A549 treated with AZD2906 at 1 μM for 4 hours (cell line): ENCODE results near the gene PSMD8. TPM values are rescaled to one million over a fixed set of nuclear protein-coding genes. Genes with fewer than 3 reads are reported as not detected.

ENCODE experiments used
- total RNA-seq: library from RNA; stranded (reverse); fragments of 200-300 nt; extraction: Qiagen RNA extraction; gene quantifications from 5 replicates; pipeline ENCODE4 v1.2.3, GENCODE V29; 2022

Gene PSMD8
- 460 to 520 TPM (median 485 TPM) in 5 replicates for total RNA-seq

DNA sequence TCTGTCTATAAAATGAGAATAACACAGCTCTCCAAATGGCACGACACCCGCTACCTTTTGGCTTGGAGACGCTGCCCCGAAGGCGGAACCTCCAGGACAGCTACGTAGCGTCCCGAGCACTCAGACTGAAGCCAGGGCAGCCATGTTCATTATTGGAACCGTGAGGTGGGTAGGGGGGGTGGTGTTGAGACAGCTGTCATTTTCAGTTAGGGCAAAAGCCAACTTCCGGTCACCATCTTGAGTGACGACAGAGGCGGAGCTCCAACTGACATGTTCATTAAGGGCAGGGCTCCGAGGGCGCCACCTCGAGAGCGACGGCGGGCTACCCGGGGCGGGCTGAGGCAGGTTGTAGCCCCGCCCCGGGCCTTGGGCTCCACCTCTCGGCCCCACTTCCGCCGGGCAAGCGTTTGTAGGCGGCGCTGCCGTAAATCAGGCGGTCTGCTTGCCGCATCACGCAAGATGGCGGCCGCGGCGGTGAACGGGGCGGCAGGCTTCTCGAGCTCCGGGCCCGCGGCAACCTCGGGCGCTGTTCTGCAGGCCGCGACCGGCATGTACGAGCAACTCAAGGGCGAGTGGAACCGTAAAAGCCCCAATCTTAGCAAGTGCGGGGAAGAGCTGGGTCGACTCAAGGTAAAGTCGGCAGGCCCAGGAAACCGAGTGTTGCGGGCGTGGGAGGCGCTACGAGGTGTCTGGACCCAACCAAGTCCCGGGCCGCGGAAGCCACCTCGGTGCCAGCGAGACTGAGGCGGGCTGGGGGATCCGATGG lies at the start of gene PSMD8:
Gene PSMD8 (plus strand): TSS at position 240 of the 766 bp plus-strand sequence. CDS start 31 bp downstream, at position 271.

DNA sequence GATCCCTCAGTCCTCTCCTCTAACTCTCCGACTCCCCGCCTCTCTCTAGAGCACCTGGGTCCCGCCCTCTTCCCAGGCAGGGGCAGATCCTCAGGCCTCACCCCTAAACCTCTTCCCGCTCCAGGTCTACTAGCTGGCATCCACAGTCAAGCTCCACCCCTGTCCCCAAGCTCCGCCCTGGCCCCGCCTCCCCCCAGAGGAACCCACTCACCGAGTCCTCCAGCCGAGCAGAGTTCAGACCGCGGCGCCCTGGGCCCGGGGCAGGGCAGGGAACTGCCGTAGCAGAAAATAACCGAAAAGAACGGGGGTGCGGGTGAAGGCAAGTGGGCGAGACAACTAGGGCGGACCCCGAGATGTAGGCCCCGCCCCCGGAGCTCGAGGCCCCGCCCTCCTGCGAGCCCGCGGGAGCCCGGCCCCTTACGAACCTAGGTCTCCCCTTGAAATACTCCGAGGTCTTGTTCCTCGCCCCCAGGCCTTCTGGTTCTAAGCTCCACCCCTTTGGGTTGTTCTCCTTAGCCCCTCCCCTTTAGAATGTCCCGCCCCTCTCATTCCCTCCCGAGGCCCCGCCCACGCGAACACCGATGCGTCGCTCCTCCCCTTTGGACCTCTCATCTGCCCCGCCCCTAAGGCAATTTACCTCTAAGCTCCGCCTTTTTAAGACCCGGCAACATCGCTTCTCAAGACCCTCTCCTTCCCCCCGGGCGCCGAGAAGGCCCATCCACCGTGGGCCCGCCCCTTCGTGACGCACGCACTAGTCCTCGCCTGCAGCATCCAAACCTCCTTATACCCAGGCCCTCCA lies 13.4 kb downstream of the PSMD8 start, which contains the start of gene GGN:
Gene GGN (minus strand): TSS at position 485 of the 799 bp plus-strand sequence. CDS start 773 bp downstream, outside the sequence.

DNA sequence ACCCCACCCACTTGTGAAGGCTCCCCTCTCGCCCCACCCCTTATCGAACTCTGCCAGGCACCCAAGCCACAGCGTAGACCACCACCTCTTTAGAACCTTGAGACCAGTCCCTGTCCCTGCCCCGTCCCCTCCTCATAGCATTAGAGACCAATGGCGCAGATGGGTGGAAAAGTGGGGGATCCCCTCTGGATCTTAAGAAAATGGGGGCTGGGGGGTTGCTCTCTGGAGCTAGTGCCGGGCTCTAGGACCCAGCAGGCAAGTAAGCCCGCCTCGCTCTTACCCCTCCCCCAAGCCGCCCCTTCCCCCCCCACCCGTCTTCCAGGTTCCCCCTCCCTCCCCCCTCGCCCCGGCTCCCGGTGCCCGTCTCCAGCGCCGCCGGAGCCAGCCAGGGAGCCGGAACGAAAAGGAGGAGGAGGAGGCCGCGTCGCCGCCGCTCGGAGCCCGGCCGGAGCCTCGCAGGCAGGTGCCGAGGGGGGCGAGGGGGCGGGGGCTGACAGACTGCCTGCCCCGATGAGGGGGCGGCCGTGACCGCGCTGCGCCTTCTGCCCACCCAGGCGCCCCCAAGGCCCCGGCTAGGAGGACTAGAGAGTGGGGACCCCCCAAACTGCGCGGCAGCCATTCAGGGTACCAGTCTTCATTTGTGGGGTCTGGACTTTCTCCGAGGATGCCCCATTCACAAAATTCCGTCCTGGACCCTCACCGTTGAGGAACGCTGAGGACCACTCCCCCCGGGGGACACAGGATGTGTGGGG lies 14.2 kb downstream of the PSMD8 start, which contains the start of gene SPRED3:
Gene SPRED3 (plus strand): TSS at position 349 of the 752 bp plus-strand sequence. CDS start 1,606 bp downstream, outside the sequence.

GRCh38 chr19:38402967-38403674 lies 28.8 kb downstream of the PSMD8 start, which contains the start of gene FAM98C:
TSS of gene FAM98C (plus strand) at chr19:38403093. CDS start at chr19:38403154, 61 bp downstream.

GRCh38 chr19:38425810-38426466 lies 51.6 kb downstream of the PSMD8 start, which contains the start of gene RASGRP4:
TSS of gene RASGRP4 (minus strand) at chr19:38426219. CDS start at chr19:38426091, 128 bp downstream.

DNA sequence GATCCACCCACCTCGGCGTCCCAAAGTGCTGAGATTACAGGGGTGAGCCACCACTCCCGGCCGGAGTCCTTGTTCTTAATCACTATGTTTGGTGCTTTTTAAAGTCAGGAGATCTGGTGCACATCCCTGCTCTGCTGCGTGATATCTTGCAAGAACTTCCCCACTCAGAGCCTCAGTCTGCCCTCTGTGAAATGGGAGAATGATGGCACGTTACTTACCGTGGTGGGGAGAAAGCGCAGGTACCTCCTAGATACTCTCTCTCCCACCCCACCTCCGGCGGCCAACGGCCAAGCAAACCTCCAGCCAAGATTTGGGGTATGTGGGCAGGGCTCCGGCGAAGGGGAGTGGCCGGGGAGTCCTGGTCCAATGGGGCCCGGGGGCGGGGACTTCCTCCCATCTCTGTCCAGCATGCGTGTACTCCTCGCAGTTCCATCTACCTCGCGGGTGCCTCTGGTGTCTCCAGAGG lies 58.9 kb downstream of the PSMD8 start, which contains the start of gene RYR1:
Gene RYR1 (plus strand): TSS at position 424 of the 466 bp plus-strand sequence. CDS start 139 bp downstream, outside the sequence.

Other genes with a start within 250 kb of the PSMD8 start
- 4.3 to 5.4 TPM (median 4.4 TPM) in 5 replicates for gene DPF1, start 150.3 kb upstream of the PSMD8 start, total RNA-seq
- gene PPP1R14A, start 118.2 kb upstream of the PSMD8 start, total RNA-seq, result 68.5 to 97.3 TPM (median 92.1 TPM) in 5 replicates
- gene SPINT2, start 110.0 kb upstream of the PSMD8 start, total RNA-seq, result 232 to 335 TPM (median 321 TPM) in 5 replicates
- 584 to 802 TPM (median 695 TPM) in 5 replicates for gene C19orf33, start 70.3 kb upstream of the PSMD8 start, total RNA-seq
- gene YIF1B, start 58.6 kb upstream of the PSMD8 start, total RNA-seq, result 98.9 to 139 TPM (median 135 TPM) in 5 replicates
- 4.0 to 5.0 TPM (median 4.8 TPM) in 5 replicates for gene KCNK6, start 54.7 kb upstream of the PSMD8 start, total RNA-seq
- gene CATSPERG, start 38.7 kb upstream of the PSMD8 start, total RNA-seq, result 0.29 to 1.2 TPM (median 1.0 TPM) in 5 replicates
- 0.14 to 0.65 TPM (median 0.49 TPM) in 5 replicates for gene GGN, start 13.5 kb downstream of the PSMD8 start, total RNA-seq
- gene SPRED3, start 14.1 kb downstream of the PSMD8 start, total RNA-seq, result 1.9 to 2.8 TPM (median 2.2 TPM) in 5 replicates
- 16.4 to 27.4 TPM (median 27.1 TPM) in 5 replicates for gene FAM98C, start 28.5 kb downstream of the PSMD8 start, total RNA-seq
- gene RASGRP4, start 51.6 kb downstream of the PSMD8 start, total RNA-seq, result 0.03 to 0.09 TPM (median 0.07 TPM) in 5 replicates
- 4.9 to 6.4 TPM (median 6.1 TPM) in 5 replicates for gene RYR1, start 59.1 kb downstream of the PSMD8 start, total RNA-seq
- gene MAP4K1, start 243.4 kb downstream of the PSMD8 start, total RNA-seq, result 0.40 to 0.85 TPM (median 0.72 TPM) in 5 replicates
- gene EIF3K, start 244.6 kb downstream of the PSMD8 start, total RNA-seq, result 721 to 975 TPM (median 736 TPM) in 5 replicates